Adrenal gland (tissue), 12 donors: ENCODE data around the gene ACSF2. TPM values are rescaled to one million over a fixed set of nuclear protein-coding genes. Genes with fewer than 3 reads are reported as not detected.

ENCODE experiments used
- DNase-seq, 7 donors: peaks; one replicate each; pipeline ENCODE4 v3.0.0-alpha.2; 2019 to 2020
- H3K27ac ChIP-seq, 5 donors: fragments of 200-600 bp; sonication (generic) in 4 of 5; 1 replicate in 3 of 5; 2 replicates in 2 of 5; pipeline versions ENCODE4 v1.5.1 to v1.8.0; 2016 to 2020; ENCODE audit warnings: mild to moderate bottlenecking in 1 of 5
- H3K27me3 ChIP-seq: fragments of 200-600 bp; 2 replicates; pipeline ENCODE4 v1.8.0; 2021
- H3K36me3 ChIP-seq, 2 donors: fragments of 200-600 bp; replicated peaks in 1 of 2; 1 replicate in 1 of 2; 2 replicates in 1 of 2; pipeline versions ENCODE4 v1.5.1 to v1.8.0; 2018 to 2022
- H3K4me1 ChIP-seq, 2 donors: fragments of 200-600 bp; replicated peaks in 1 of 2; 1 replicate in 1 of 2; 2 replicates in 1 of 2; pipeline versions ENCODE4 v1.5.1 to v1.8.0; 2018 to 2021
- H3K4me3 ChIP-seq, 4 donors: fragments of 200-600 bp; sonication (generic) in 3 of 4; one replicate each; pipeline ENCODE4 v1.5.1; 2016 to 2018
- H3K9me3 ChIP-seq, 3 donors: fragments of 200-600 bp; sonication (generic) in 1 of 3; replicated peaks in 1 of 3; 1 replicate in 2 of 3; 2 replicates in 1 of 3; pipeline versions ENCODE4 v1.5.1 to v1.8.0; 2016 to 2021
- CTCF ChIP-seq, 6 experiments: fragments of 450-650 bp in 4 of 6; fragments of 200-600 bp in 2 of 6; sonication (generic) in 1 of 6; IDR thresholded peaks; 1 replicate in 5 of 6; 2 replicates in 1 of 6; pipeline versions ENCODE4 v1.5.1 to v1.8.0; 2016 to 2021; ENCODE audit warnings: antibody characterized with exemption in 6 of 6, mild to moderate bottlenecking in 2 of 6, moderate library complexity in 1 of 6
- POLR2A ChIP-seq, 2 donors: fragments of 450-650 bp; IDR thresholded peaks; one replicate each; pipeline ENCODE4 v1.6.1; 2017; ENCODE audit warnings: antibody characterized with exemption in 2 of 2, mild to moderate bottlenecking in 2 of 2, moderate library complexity in 1 of 2
- WGBS, 4 donors: extraction: QIAGEN DNeasy Blood & Tissue Kit in 2 of 4; methylation state at CpG; one replicate each; pipeline versions ENCODE4 v1.1.5 to v1.1.7; 2013 to 2017; 5-methylcytosine and 5-hydroxymethylcytosine counted together
- intact Hi-C, 2 donors: fragments of 100-400 bp; cut with DNase I; formaldehyde crosslinking; loops; one replicate each; pipeline versions ENCODE4 v1.14.1 to v1.15.0; 2022 to 2023
- polyA plus RNA-seq, 3 donors: library from polyadenylated mRNA; stranded (reverse); fragments of 200-250 nt in 2 of 3; fragments of 350-450 nt in 1 of 3; fragmentation: Illumina TruSeq in 1 of 3; extraction: RNeasy Lipid Tissue Mini Kit (QIAGEN cat#74804) in 1 of 3; gene quantifications; one replicate each; pipeline ENCODE4 v1.2.3, GENCODE V29; 2013 to 2014
- total RNA-seq, 9 donors: library from RNA; depleted of rRNA in 4 of 9; stranded (reverse); fragments of >200 nt in 4 of 9; fragments of 120-200 nt in 1 of 9; fragmentation: NEBNext Ultra II Directional in 1 of 9; extraction: Animal tissue kit (Norgen Biotek cat#: 25700) in 1 of 9; gene quantifications; one replicate each; pipeline versions ENCODE4 v1.1.0 to v1.2.4, GENCODE V29; 2013 to 2023
- donor health status: healthy with polysubstance abuse.
- donor health status: Bipolar disorder and iron deficiency.
- donor health status: DM: yes; HTN: yes; CAD: no.
- donor health status: DM: no; HTN: no; CAD: no.
- donor health status: DM: no; HTN: no; CAD: no.
- donor health status: DM: yes; HTN: yes; CAD: no.

ACSF2 gene
- total and polyA plus RNA-seq, 12 donors: 92.1 to 434 (median 196) TPM

- no peak for DNase-seq
These were observed 41.9 kb downstream of the ACSF2 start for GRCh38 chr17:50467855-50468303.

GRCh38 chr17:50468304-50469207 lies 42.5 kb downstream of the ACSF2 start, which contains the start of gene CHAD:
CHAD (minus strand) TSS chr17:50468880; CDS start chr17:50468813, 67 bp downstream.
- peaks cover 0 to 17% of the 10 kb centered on the region in 2 donors for H3K36me3 ChIP-seq
- H3K9me3 ChIP-seq: no peaks in the 10 kb centered on the region
- H3K4me1 ChIP-seq: peaks cover 22% of the 10 kb centered on the region in 2 donors
- peak within 1 kb of the TSS in 1 of 4 donors; percentile 28 for H3K4me3 ChIP-seq
- intact Hi-C loops: no loop called here
- 21 to 83% (median 29%) methylated on average over 16 to 71 of the region's 71 CpGs for WGBS, 4 donors
- H3K27me3 ChIP-seq: no peaks in the 10 kb centered on the region
- peak within 1 kb of the TSS in 3 of 5 donors; percentile 26 to 73 (median 60) for H3K27ac ChIP-seq
- TF ChIP-seq POLR2A (IDR thresholded peaks at IDR 0.05): no peak
- TF ChIP-seq CTCF (IDR thresholded peaks at IDR 0.05): no peak
- peak in 3 of 7 donors; percentile 49 to 61 (median 57) for DNase-seq

More at GRCh38 chr17:50467855-50468303, 41.9 kb downstream of the ACSF2 start:
- TF ChIP-seq POLR2A (IDR thresholded peaks at IDR 0.05) (no peak), CTCF (IDR thresholded peaks at IDR 0.05) (no peak)
- no peaks in the 10 kb centered on the region for H3K9me3 ChIP-seq
- H3K36me3 ChIP-seq: peaks cover 0 to 14% of the 10 kb centered on the region in 2 donors
- peaks cover 22% of the 10 kb centered on the region in 2 donors for H3K4me1 ChIP-seq
- intact Hi-C loops: no loop called here
- H3K27me3 ChIP-seq: no peaks in the 10 kb centered on the region
- no peak overlapping the region for H3K4me3 ChIP-seq
- WGBS, 4 donors: 69 to 79% (median 78%) methylated on average over 3 to 13 of the region's 13 CpGs
- no peak overlapping the region for H3K27ac ChIP-seq

GRCh38 chr17:50469208-50469605 lies 43.2 kb downstream of the ACSF2 start:
- 28 to 45% (median 41%) methylated on average over 4 to 37 of the region's 37 CpGs; no CpG with 5 or more reads in 1 of the 4 donors for WGBS, 4 donors
- H3K36me3 ChIP-seq: peaks cover 0 to 23% of the 10 kb centered on the region in 2 donors
- peaks cover 22% of the 10 kb centered on the region in 2 donors for H3K4me1 ChIP-seq
- H3K27me3 ChIP-seq: no peaks in the 10 kb centered on the region
- no peak for TF ChIP-seq POLR2A (IDR thresholded peaks at IDR 0.05)
- no peak for TF ChIP-seq CTCF (IDR thresholded peaks at IDR 0.05)
- H3K4me3 ChIP-seq: peak overlapping the region in 1 of 4 donors; percentile 28
- intact Hi-C loops: no loop called here
- DNase-seq: no peak
- H3K9me3 ChIP-seq: no peaks in the 10 kb centered on the region
- H3K27ac ChIP-seq: peak overlapping the region in 2 of 5 donors; percentile 60 to 73

- Histone ChIP-seq H3K36me3 (peaks cover 0 to 24% of the 10 kb centered on the region in 2 donors), H3K4me3 (no peak overlapping the region), H3K27ac (peak overlapping the region in 3 of 5 donors; percentile 26 to 73 (median 60)), H3K27me3 (no peaks in the 10 kb centered on the region), H3K4me1 (peaks cover 22% of the 10 kb centered on the region in 2 donors), H3K9me3 (no peaks in the 10 kb centered on the region)
- TF ChIP-seq CTCF (IDR thresholded peaks at IDR 0.05) (no peak), POLR2A (IDR thresholded peaks at IDR 0.05) (no peak)
- peak in 1 of 7 donors; percentile 36 for DNase-seq
- WGBS, 4 donors: 60 to 68% (median 65%) methylated on average over 14 to 19 of the region's 19 CpGs
- intact Hi-C loops: loop anchor here in 1 of 2 donors (5.0 kb wide), 1 partner anchor 112 kb away; no protein-coding TSS in a partner anchor
These were observed 43.8 kb downstream of the ACSF2 start for GRCh38 chr17:50469671-50470305.
